ENCODE results near the gene SHISA8. TPM values are rescaled to one million over a fixed set of nuclear protein-coding genes. Genes with fewer than 3 reads are reported as not detected.
"Not testable (repeated sequence)": the region's sequence is repeated elsewhere in the genome, so short reads cannot be mapped to it uniquely, and the experiment has no call there.

The SHISA8 gene
- total RNA-seq, 1 donor from 2014 or later = not detected

- no peak for DNase-seq
Measured at GRCh38 chr22:41899110-41899509, 15.8 kb downstream of the SHISA8 start.

GRCh38 chr22:41898645-41899044 is 16.2 kb downstream of the SHISA8 start:
- no peak for DNase-seq

- DNase-seq = no peak
Measured at GRCh38 chr22:41893591-41894375, 21.1 kb downstream of the SHISA8 start.

- DNase-seq = no peak
Measured at GRCh38 chr22:41892721-41893120, 22.2 kb downstream of the SHISA8 start.

- DNase-seq = no peak
Measured at GRCh38 chr22:41891407-41891806, 23.5 kb downstream of the SHISA8 start.

GRCh38 chr22:41888627-41889200 is 26.2 kb downstream of the SHISA8 start:
- DNase-seq = no peak

GRCh38 chr22:41885516-41885915 is 29.4 kb downstream of the SHISA8 start:
- DNase-seq = no peak

- no peak for DNase-seq
Measured at GRCh38 chr22:41885116-41885515, 29.8 kb downstream of the SHISA8 start.

GRCh38 chr22:41883400-41883799 is 31.5 kb downstream of the SHISA8 start:
- no peak for DNase-seq

GRCh38 chr22:41880653-41881052 is 34.2 kb downstream of the SHISA8 start:
- no peak for DNase-seq

GRCh38 chr22:41876675-41877074 is 38.2 kb downstream of the SHISA8 start:
- no peak for DNase-seq

GRCh38 chr22:41876275-41876674 is 38.6 kb downstream of the SHISA8 start:
- DNase-seq = no peak

GRCh38 chr22:41875531-41876270 is 39.2 kb downstream of the SHISA8 start:
- DNase-seq = no peak

- no peak for DNase-seq
Measured at GRCh38 chr22:41874090-41874489, 40.8 kb downstream of the SHISA8 start.

- DNase-seq = no peak
Measured at GRCh38 chr22:41873391-41873790, 41.5 kb downstream of the SHISA8 start.

GRCh38 chr22:41870786-41871185 is 44.1 kb downstream of the SHISA8 start:
- no peak for DNase-seq

- DNase-seq = not testable (repeated sequence)
Measured at GRCh38 chr22:41870081-41870480, 44.8 kb downstream of the SHISA8 start.

GRCh38 chr22:41868556-41868955 is 46.3 kb downstream of the SHISA8 start:
- DNase-seq = no peak

GRCh38 chr22:41863472-41863871 is 51.4 kb downstream of the SHISA8 start:
- no peak for DNase-seq

GRCh38 chr22:41862530-41863266 is 52.2 kb downstream of the SHISA8 start:
- no peak for DNase-seq

GRCh38 chr22:41862160-41862529 is 52.7 kb downstream of the SHISA8 start:
- DNase-seq = no peak

All from occipital lobe (tissue), 2 donors.